Activated naive CD4-positive, alpha-beta T cell treated with anti-CD3 and anti-CD28 coated beads, Interleukin-2, amount 50 U/mL, for 24 hours (primary cell): ENCODE data around the gene XRCC4.

ENCODE experiments used
- H3K27ac Mint-ChIP-seq: one replicate; pipeline ENCODE4 v1.8.0; 2021; ENCODE audit warnings: mild to moderate bottlenecking, mixed read lengths
- H3K27me3 Mint-ChIP-seq: one replicate; pipeline ENCODE4 v1.8.0; 2021; ENCODE audit warnings: mixed read lengths
- H3K36me3 Mint-ChIP-seq: one replicate; pipeline ENCODE4 v1.8.0; 2021; ENCODE audit warnings: mixed read lengths
- H3K4me1 Mint-ChIP-seq: one replicate; pipeline ENCODE4 v1.8.0; 2021; ENCODE audit warnings: mixed read lengths
- H3K4me3 Mint-ChIP-seq: one replicate; pipeline ENCODE4 v1.8.0; 2021; ENCODE audit warnings: mild to moderate bottlenecking, mixed read lengths
- H3K9me3 Mint-ChIP-seq: one replicate; pipeline ENCODE4 v1.8.0; 2021; ENCODE audit warnings: mixed read lengths

The XRCC4 gene

GRCh38 chr5:83076742-83077661 is at the start of gene XRCC4, which contains the start of gene TMEM167A:
XRCC4 (plus strand) TSS chr5:83077547; CDS start chr5:83104920, 27,373 bp downstream.
TMEM167A (minus strand) TSS chr5:83077394; CDS start chr5:83077323, 71 bp downstream.
- peaks cover 52% of the 10 kb centered on the region for H3K4me1 Mint-ChIP-seq
- H3K27me3 Mint-ChIP-seq, result no peaks in the 10 kb centered on the region
- H3K36me3 Mint-ChIP-seq, result peaks cover 14% of the 10 kb centered on the region

GRCh38 chr5:83029912-83030311 is 47.4 kb upstream of the XRCC4 start:
- H3K27me3 Mint-ChIP-seq, result peaks cover 1% of the 10 kb centered on the region
- no peaks in the 10 kb centered on the region for H3K4me1 Mint-ChIP-seq
- no peaks in the 10 kb centered on the region for H3K9me3 Mint-ChIP-seq
- H3K27ac Mint-ChIP-seq, result no peak overlapping the region
- H3K36me3 Mint-ChIP-seq, result no peaks in the 10 kb centered on the region
- no peak overlapping the region for H3K4me3 Mint-ChIP-seq

More at GRCh38 chr5:83076742-83077661, at the start of gene XRCC4, which contains the start of gene TMEM167A:
- Mint-ChIP-seq H3K4me3 (peak within 1 kb of the TSS; percentile 98), H3K9me3 (no peaks in the 10 kb centered on the region), H3K27ac (peak within 1 kb of the TSS; percentile 98)

DNA sequence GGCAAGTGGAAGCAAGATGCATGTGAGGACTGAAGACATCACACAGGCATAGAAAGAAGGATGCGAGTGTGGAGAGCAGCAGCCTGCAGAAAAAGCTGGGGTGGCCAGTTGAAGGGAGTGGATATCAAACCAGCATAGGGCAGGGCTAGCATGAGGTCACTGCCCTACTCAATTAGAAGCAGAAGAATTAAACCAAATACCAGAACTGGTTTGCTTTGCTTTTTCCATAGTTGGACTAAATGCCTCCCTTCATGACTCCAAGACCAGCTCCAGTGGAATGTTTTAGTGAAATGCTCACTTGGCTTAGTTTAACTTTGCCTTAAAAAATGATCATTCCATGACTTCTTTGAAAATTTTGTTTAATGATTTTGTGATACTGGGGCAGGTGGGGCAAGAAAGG is 46.0 kb upstream of the XRCC4 start:
- no peaks in the 10 kb centered on the region for H3K4me1 Mint-ChIP-seq
- H3K4me3 Mint-ChIP-seq, result no peak overlapping the region
- no peaks in the 10 kb centered on the region for H3K9me3 Mint-ChIP-seq
- H3K27ac Mint-ChIP-seq, result no peak overlapping the region
- peaks cover 1% of the 10 kb centered on the region for H3K27me3 Mint-ChIP-seq
- no peaks in the 10 kb centered on the region for H3K36me3 Mint-ChIP-seq

DNA sequence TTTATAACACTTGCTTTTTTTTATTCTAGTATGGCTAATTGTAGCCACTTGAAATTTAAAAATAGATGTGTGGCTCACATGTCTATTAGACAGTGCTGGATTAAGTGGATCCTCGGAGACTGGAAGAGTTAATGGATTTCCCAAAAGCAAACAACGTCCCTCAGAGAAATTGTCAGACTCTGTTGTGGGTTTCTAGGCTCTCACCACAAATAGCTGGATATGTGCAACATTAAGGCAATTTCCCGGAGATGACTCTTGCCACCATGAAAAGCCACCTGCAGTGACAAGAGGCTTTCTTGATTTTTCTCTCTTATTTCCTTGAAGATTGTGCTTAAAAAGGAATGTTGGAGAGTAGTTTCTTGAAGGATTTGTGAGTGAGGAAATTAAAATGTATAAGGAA is 43.3 kb upstream of the XRCC4 start:
- H3K9me3 Mint-ChIP-seq, result no peaks in the 10 kb centered on the region
- peaks cover 1% of the 10 kb centered on the region for H3K27me3 Mint-ChIP-seq
- no peaks in the 10 kb centered on the region for H3K36me3 Mint-ChIP-seq
- H3K4me3 Mint-ChIP-seq, result no peak overlapping the region
- H3K4me1 Mint-ChIP-seq, result peaks cover 10% of the 10 kb centered on the region
- H3K27ac Mint-ChIP-seq, result no peak overlapping the region

DNA sequence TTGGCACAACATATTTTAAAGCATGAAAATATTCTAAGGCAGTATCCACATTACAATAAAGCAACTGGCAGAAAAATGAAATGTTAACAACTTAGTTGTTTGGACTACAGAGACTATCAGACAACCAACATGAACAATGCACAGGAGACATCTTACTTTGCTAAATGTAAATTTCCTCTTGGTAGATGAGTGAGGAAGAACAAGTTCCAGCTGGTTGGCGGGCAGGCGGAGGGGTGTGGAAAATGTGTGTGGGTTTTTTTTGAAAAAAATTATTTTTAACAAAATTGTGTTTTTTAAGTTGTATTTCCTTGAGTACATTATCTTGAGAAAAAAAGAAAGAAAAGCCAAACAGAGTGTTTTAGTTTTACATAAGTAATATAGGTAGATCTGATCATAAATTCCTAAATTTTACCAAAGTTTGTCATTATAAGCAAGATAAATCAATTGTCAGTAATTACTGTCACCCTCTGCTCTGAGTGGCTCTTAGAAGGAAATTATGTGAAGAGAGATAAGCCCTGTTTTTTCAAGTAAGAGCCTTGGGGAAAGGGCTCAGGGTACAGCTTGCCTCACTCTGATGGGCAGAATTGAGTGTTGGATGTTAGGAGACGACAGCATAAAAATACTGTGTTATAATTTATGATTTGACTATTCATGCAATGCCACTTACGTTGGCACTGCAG is 42.7 kb upstream of the XRCC4 start:
- H3K27me3 Mint-ChIP-seq, result peaks cover 1% of the 10 kb centered on the region
- H3K36me3 Mint-ChIP-seq, result no peaks in the 10 kb centered on the region
- H3K9me3 Mint-ChIP-seq, result no peaks in the 10 kb centered on the region
- H3K4me1 Mint-ChIP-seq, result peaks cover 10% of the 10 kb centered on the region
- no peak overlapping the region for H3K4me3 Mint-ChIP-seq
- H3K27ac Mint-ChIP-seq, result no peak overlapping the region

DNA sequence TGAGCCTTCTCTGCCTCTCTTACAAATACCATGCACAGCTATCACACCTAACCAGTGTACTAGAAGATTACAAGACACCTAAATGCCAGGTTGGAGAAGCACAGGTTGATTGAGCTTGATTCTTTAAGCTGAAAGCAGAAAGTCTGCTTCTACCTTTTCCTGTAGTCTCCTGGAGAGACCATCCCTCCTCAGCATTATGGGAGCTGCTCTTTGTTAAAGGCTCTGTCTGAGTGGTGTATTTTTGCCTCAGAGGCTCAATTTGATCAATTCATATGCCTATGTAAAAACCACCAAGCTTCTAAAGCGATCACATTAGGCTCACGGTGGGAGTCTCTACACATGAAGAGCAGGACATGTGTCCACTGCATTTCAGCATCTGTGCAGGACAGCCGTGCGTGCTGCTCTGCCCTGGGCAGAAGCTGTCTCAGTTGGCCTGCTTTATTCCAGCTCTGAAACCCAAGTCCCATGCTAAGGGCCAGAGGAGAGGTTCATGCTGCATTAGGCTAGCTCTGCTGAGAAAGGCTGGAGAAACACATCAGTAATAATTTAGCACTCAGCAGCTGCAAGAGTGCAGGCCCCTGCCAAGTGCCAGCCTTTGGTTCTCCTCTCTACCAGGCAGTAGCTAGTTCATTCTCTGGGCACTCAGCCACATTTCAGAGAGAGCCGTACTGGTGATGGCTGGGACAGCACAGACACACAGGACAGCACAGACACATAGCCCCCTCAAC is 41.8 kb upstream of the XRCC4 start:
- Mint-ChIP-seq H3K4me3 (no peak overlapping the region), H3K36me3 (no peaks in the 10 kb centered on the region), H3K4me1 (peaks cover 10% of the 10 kb centered on the region), H3K9me3 (no peaks in the 10 kb centered on the region), H3K27me3 (peaks cover 1% of the 10 kb centered on the region), H3K27ac (no peak overlapping the region)

GRCh38 chr5:83036991-83037575 is 40.3 kb upstream of the XRCC4 start:
- Mint-ChIP-seq H3K36me3 (no peaks in the 10 kb centered on the region), H3K4me3 (no peak overlapping the region), H3K27ac (peak overlapping the region; percentile 77), H3K4me1 (peaks cover 10% of the 10 kb centered on the region), H3K27me3 (no peaks in the 10 kb centered on the region), H3K9me3 (no peaks in the 10 kb centered on the region)

- peaks cover 10% of the 10 kb centered on the region for H3K4me1 Mint-ChIP-seq
- H3K4me3 Mint-ChIP-seq, result no peak overlapping the region
- H3K36me3 Mint-ChIP-seq, result peaks cover 3% of the 10 kb centered on the region
- H3K27me3 Mint-ChIP-seq, result no peaks in the 10 kb centered on the region
- no peaks in the 10 kb centered on the region for H3K9me3 Mint-ChIP-seq
- H3K27ac Mint-ChIP-seq, result no peak overlapping the region
These were observed 38.4 kb upstream of the XRCC4 start for GRCh38 chr5:83038924-83039323.

DNA sequence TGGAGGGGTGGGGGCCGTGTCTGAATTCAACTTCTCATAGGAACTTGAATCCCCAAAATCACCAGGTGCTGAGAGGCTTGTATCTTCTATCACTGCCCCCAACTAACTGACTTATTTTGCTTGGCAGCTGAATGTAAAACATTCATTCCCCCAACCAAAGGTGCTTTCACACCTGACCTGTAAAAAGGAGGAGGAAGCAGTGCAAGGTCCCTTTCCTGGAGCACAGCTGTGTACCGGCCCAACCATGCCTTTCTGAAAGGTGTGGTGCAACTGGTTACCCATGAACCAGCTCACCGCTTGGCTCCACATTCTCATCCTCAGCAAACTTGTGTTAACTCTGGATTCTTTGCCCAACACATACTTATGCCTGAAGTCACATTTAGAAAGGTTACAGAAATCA is 34.8 kb upstream of the XRCC4 start:
- no peaks in the 10 kb centered on the region for H3K9me3 Mint-ChIP-seq
- peaks cover 4% of the 10 kb centered on the region for H3K4me1 Mint-ChIP-seq
- H3K4me3 Mint-ChIP-seq, result no peak overlapping the region
- no peak overlapping the region for H3K27ac Mint-ChIP-seq
- no peaks in the 10 kb centered on the region for H3K27me3 Mint-ChIP-seq
- peaks cover 4% of the 10 kb centered on the region for H3K36me3 Mint-ChIP-seq

DNA sequence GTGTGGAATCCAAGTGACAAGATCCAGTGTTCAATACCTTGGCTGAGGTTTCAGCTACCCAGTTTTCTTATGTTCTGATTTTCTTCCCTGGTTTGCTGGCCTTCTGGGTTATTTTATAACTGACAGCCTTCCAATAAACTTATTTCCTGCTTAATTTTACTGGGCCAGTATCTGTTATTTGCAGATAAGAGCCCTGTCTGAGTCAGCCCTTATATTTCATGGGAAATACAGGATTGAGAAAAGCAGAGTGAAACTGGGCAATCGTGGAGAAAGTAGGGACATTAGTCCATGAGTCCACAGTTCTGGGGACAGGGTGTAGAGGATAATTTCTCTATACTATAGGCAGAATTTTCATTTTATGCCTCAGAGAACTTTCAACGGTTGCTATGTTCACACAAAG is 32.4 kb upstream of the XRCC4 start:
- no peak overlapping the region for H3K4me3 Mint-ChIP-seq
- H3K9me3 Mint-ChIP-seq, result no peaks in the 10 kb centered on the region
- no peaks in the 10 kb centered on the region for H3K27me3 Mint-ChIP-seq
- no peaks in the 10 kb centered on the region for H3K4me1 Mint-ChIP-seq
- H3K27ac Mint-ChIP-seq, result no peak overlapping the region
- H3K36me3 Mint-ChIP-seq, result peaks cover 6% of the 10 kb centered on the region

GRCh38 chr5:83048277-83048676 is 29.1 kb upstream of the XRCC4 start:
- Mint-ChIP-seq H3K36me3 (peaks cover 12% of the 10 kb centered on the region), H3K4me3 (no peak overlapping the region), H3K27ac (no peak overlapping the region), H3K27me3 (no peaks in the 10 kb centered on the region), H3K9me3 (no peaks in the 10 kb centered on the region), H3K4me1 (no peaks in the 10 kb centered on the region)

GRCh38 chr5:83048811-83049210 is 28.5 kb upstream of the XRCC4 start:
- Mint-ChIP-seq H3K4me3 (no peak overlapping the region), H3K4me1 (no peaks in the 10 kb centered on the region), H3K36me3 (peaks cover 11% of the 10 kb centered on the region), H3K9me3 (no peaks in the 10 kb centered on the region), H3K27ac (no peak overlapping the region), H3K27me3 (no peaks in the 10 kb centered on the region)

DNA sequence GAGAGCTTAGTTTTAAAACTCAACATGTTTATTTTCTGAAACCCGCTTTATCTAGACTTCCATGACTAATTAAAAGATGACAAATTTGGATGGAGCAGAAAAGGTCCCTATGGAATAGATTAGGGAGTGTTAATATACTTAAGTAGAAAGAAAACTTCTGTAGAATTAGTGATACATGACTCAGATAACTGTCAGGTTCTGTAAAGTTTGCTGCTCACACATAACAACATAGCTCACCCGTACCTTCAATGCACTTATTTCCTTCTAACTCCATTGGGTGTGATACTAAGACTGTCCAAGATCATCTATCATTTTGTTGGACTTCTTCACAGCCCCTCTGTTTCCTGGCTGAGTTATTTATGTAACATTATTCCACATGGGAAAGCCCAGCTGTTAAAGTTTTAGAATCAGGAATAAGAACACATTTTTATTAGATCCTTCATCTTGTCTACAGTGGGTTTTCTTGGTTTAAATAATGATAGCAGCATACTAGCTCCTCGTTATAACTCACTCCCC is 27.9 kb upstream of the XRCC4 start:
- H3K4me3 Mint-ChIP-seq, result no peak overlapping the region
- H3K36me3 Mint-ChIP-seq, result peaks cover 15% of the 10 kb centered on the region
- H3K27me3 Mint-ChIP-seq, result no peaks in the 10 kb centered on the region
- no peaks in the 10 kb centered on the region for H3K9me3 Mint-ChIP-seq
- H3K27ac Mint-ChIP-seq, result no peak overlapping the region
- H3K4me1 Mint-ChIP-seq, result no peaks in the 10 kb centered on the region

- Mint-ChIP-seq H3K36me3 (peaks cover 20% of the 10 kb centered on the region), H3K27me3 (no peaks in the 10 kb centered on the region), H3K9me3 (no peaks in the 10 kb centered on the region), H3K4me3 (no peak overlapping the region), H3K27ac (peak overlapping the region; percentile 7), H3K4me1 (peaks cover 6% of the 10 kb centered on the region)
These were observed 26.5 kb upstream of the XRCC4 start for GRCh38 chr5:83050723-83051340.

DNA sequence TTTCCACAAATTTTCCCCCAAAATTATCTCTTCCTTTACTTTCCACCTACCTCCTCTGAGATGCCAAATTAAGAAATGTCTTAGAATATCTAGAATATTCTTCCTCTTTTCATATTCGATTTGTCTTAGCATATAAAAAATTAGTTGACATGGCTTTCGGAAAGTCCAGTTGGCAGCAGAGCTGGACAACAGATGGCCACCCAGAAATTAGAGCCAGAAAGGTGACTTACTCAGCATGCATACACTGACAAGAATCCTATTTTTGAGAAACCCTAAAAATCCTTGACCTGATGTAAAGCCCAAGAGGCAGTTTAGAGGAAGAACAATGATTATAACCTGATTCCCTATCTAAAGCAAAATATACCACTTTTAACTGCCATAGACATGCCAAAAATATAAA is 22.2 kb upstream of the XRCC4 start:
- H3K4me1 Mint-ChIP-seq, result peaks cover 19% of the 10 kb centered on the region
- no peaks in the 10 kb centered on the region for H3K9me3 Mint-ChIP-seq
- no peaks in the 10 kb centered on the region for H3K27me3 Mint-ChIP-seq
- H3K4me3 Mint-ChIP-seq, result no peak overlapping the region
- no peak overlapping the region for H3K27ac Mint-ChIP-seq
- H3K36me3 Mint-ChIP-seq, result peaks cover 25% of the 10 kb centered on the region
